HPDE6-E6E7 (cell line): ENCODE data around the gene VIT.
A peak's percentile ranks its signal among the peaks of the same experiment; 100 is the strongest.

Experiments used
- DNase-seq: peaks from one replicate; pipeline ENCODE4 v3.0.0; 2011; ENCODE audit warnings: missing footprints; ENCODE audit errors: extremely low spot score

VIT gene

GRCh38 chr2:36696533-36696932, at the start of gene VIT:
VIT (plus strand) TSS chr2:36696707; CDS start chr2:36716371, 19,664 bp downstream.
- DNase-seq, result no peak

- DNase-seq, result peak; percentile 87
These were observed 46.3 kb upstream of the VIT start for GRCh38 chr2:36650031-36650829.

GRCh38 chr2:36653155-36653554, 43.4 kb upstream of the VIT start:
- DNase-seq, result no peak

GRCh38 chr2:36653967-36654694, 42.4 kb upstream of the VIT start:
- DNase-seq, result no peak

- no peak for DNase-seq
These were observed 41.1 kb upstream of the VIT start for GRCh38 chr2:36655453-36655852.

GRCh38 chr2:36657703-36658102, 38.8 kb upstream of the VIT start:
- no peak for DNase-seq

- no peak for DNase-seq
These were observed 38.2 kb upstream of the VIT start for GRCh38 chr2:36658277-36658748.

GRCh38 chr2:36659218-36659617, 37.3 kb upstream of the VIT start:
- DNase-seq, result no peak

GRCh38 chr2:36659872-36660312, 36.6 kb upstream of the VIT start:
- no peak for DNase-seq

- DNase-seq, result no peak
These were observed 33.9 kb upstream of the VIT start for GRCh38 chr2:36662638-36663037.

GRCh38 chr2:36663295-36663694, 33.2 kb upstream of the VIT start:
- no peak for DNase-seq

GRCh38 chr2:36663851-36664695, 32.4 kb upstream of the VIT start:
- peak; percentile 38 for DNase-seq

- no peak for DNase-seq
These were observed 31.8 kb upstream of the VIT start for GRCh38 chr2:36664696-36665076.

GRCh38 chr2:36667931-36668330, 28.6 kb upstream of the VIT start:
- DNase-seq, result no peak

- DNase-seq, result no peak
These were observed 25.5 kb upstream of the VIT start for GRCh38 chr2:36670881-36671595.

GRCh38 chr2:36671731-36672130, 24.8 kb upstream of the VIT start:
- DNase-seq, result no peak

GRCh38 chr2:36672199-36672598, 24.3 kb upstream of the VIT start:
- no peak for DNase-seq

GRCh38 chr2:36675579-36676282, 20.8 kb upstream of the VIT start:
- DNase-seq, result no peak

GRCh38 chr2:36676364-36676763, 20.1 kb upstream of the VIT start:
- no peak for DNase-seq

- no peak for DNase-seq
These were observed 19.1 kb upstream of the VIT start for GRCh38 chr2:36677386-36677785.
